Measurements from ENCODE around the gene TRIM14.
"Not testable (repeated sequence)": the region's sequence is repeated elsewhere in the genome, so short reads cannot be mapped to it uniquely, and the experiment has no call there.

The TRIM14 gene

GRCh38 chr9:98142182-98142907, 23.3 kb upstream of the TRIM14 start:
- no peak for DNase-seq

- DNase-seq = no peak
Observed at GRCh38 chr9:98140503-98140902, 21.5 kb upstream of the TRIM14 start.

- no peak for DNase-seq
Observed at GRCh38 chr9:98136489-98136888, 17.5 kb upstream of the TRIM14 start.

GRCh38 chr9:98135938-98136337, 16.9 kb upstream of the TRIM14 start:
- DNase-seq = no peak

GRCh38 chr9:98135558-98135934, 16.5 kb upstream of the TRIM14 start:
- no peak for DNase-seq

- DNase-seq = no peak
Observed at GRCh38 chr9:98134702-98135557, 15.9 kb upstream of the TRIM14 start.

GRCh38 chr9:98132806-98133631, 14.0 kb upstream of the TRIM14 start:
- DNase-seq = no peak

GRCh38 chr9:98132158-98132557, 13.1 kb upstream of the TRIM14 start:
- DNase-seq = no peak

- DNase-seq = no peak
Observed at GRCh38 chr9:98130576-98131228, 11.7 kb upstream of the TRIM14 start.

GRCh38 chr9:98130060-98130459, 11.0 kb upstream of the TRIM14 start:
- not testable (repeated sequence) for DNase-seq

GRCh38 chr9:98129451-98129881, 10.4 kb upstream of the TRIM14 start:
- DNase-seq = no peak

- DNase-seq = no peak
Observed at GRCh38 chr9:98128316-98128715, 9.3 kb upstream of the TRIM14 start.

GRCh38 chr9:98127226-98127625, 8.2 kb upstream of the TRIM14 start:
- DNase-seq = no peak

GRCh38 chr9:98124637-98125426, 5.8 kb upstream of the TRIM14 start:
- no peak for DNase-seq

- DNase-seq = not testable (repeated sequence)
Observed at GRCh38 chr9:98124091-98124490, 5.1 kb upstream of the TRIM14 start.

- no peak for DNase-seq
Observed at GRCh38 chr9:98121058-98121457, 2.0 kb upstream of the TRIM14 start.

GRCh38 chr9:98120476-98120875, 1.5 kb upstream of the TRIM14 start:
- DNase-seq = no peak

- peak; percentile 63 for DNase-seq
Observed at GRCh38 chr9:98117984-98118639, 910 bp downstream of the TRIM14 start.

- DNase-seq = not testable (repeated sequence)
Observed at GRCh38 chr9:98117097-98117496, 1.9 kb downstream of the TRIM14 start.

GRCh38 chr9:98109052-98109451, 10.0 kb downstream of the TRIM14 start:
- no peak for DNase-seq

- DNase-seq = peak; percentile 58
Observed at GRCh38 chr9:98108531-98109031, 10.4 kb downstream of the TRIM14 start.
